Astrocyte (in vitro differentiated cells and primary cell): ENCODE data around the gene RYR2. TPM values are rescaled to one million over a fixed set of nuclear protein-coding genes. Genes with fewer than 3 reads are reported as not detected.

ENCODE experiments used
- DNase-seq: peaks from one replicate; pipeline ENCODE4 v3.0.0-alpha.2; 2010; ENCODE audit warnings: low read depth
- FAIRE-seq: peaks from 2 replicates; lab custom pipeline; 2011; peaks lifted over from hg19 to GRCh38; lab: Jason Lieb, UNC
- H2AFZ ChIP-seq: 2 replicates; pipeline ENCODE4 v1.6.0; 2012; ENCODE audit warnings: low read depth, low read length, inconsistent platforms
- H3K27ac ChIP-seq: 2 replicates; pipeline ENCODE4 v1.5.1; 2011; ENCODE audit warnings: low read depth, low read length, inconsistent platforms
- H3K27me3 ChIP-seq: 2 replicates; pipeline ENCODE4 v1.6.0; 2011; ENCODE audit warnings: low read length, inconsistent platforms; ENCODE audit not compliant: insufficient read depth
- H3K36me3 ChIP-seq: 2 replicates; pipeline ENCODE4 v1.5.1; 2011; ENCODE audit warnings: low read length, inconsistent platforms; ENCODE audit not compliant: insufficient read depth
- H3K4me1 ChIP-seq: 2 replicates; pipeline ENCODE4 v1.5.1; 2011; ENCODE audit warnings: low read length, inconsistent platforms; ENCODE audit not compliant: insufficient read depth
- H3K4me2 ChIP-seq: 2 replicates; pipeline ENCODE4 v1.6.0; 2012; ENCODE audit warnings: low read length, inconsistent platforms
- H3K4me3 ChIP-seq: 2 replicates; pipeline ENCODE4 v1.5.1; 2011; ENCODE audit warnings: low read depth, mild to moderate bottlenecking, low read length, inconsistent platforms; ENCODE audit not compliant: insufficient read depth
- H3K79me2 ChIP-seq: 2 replicates; pipeline ENCODE4 v1.6.0; 2012; ENCODE audit warnings: mild to moderate bottlenecking, low read length, inconsistent platforms; ENCODE audit not compliant: insufficient read depth
- H3K9ac ChIP-seq: 2 replicates; pipeline ENCODE4 v1.6.0; 2012; ENCODE audit warnings: mild to moderate bottlenecking, low read length, inconsistent platforms
- H3K9me3 ChIP-seq: 2 replicates; pipeline ENCODE4 v1.5.1; 2012; ENCODE audit warnings: low read depth, mild to moderate bottlenecking, low read length, inconsistent platforms; ENCODE audit not compliant: insufficient read depth
- H4K20me1 ChIP-seq: 2 replicates; pipeline ENCODE4 v1.6.0; 2012; ENCODE audit warnings: low read length, inconsistent platforms; ENCODE audit not compliant: insufficient read depth
- H3K27ac Mint-ChIP-seq: one replicate; pipeline ENCODE4 v1.8.0; 2021; ENCODE audit warnings: mild to moderate bottlenecking, mixed read lengths; ENCODE audit not compliant: unreplicated experiment
- H3K27me3 Mint-ChIP-seq: one replicate; pipeline ENCODE4 v1.8.0; 2021; ENCODE audit warnings: low read depth, mixed read lengths; ENCODE audit not compliant: unreplicated experiment
- H3K36me3 Mint-ChIP-seq: one replicate; pipeline ENCODE4 v1.8.0; 2021; ENCODE audit warnings: low read depth, mixed read lengths; ENCODE audit not compliant: unreplicated experiment
- H3K4me1 Mint-ChIP-seq: one replicate; pipeline ENCODE4 v1.8.0; 2021; ENCODE audit warnings: low read depth, mixed read lengths; ENCODE audit not compliant: unreplicated experiment
- H3K4me3 Mint-ChIP-seq: one replicate; pipeline ENCODE4 v1.8.0; 2021; ENCODE audit warnings: mild to moderate bottlenecking, moderate library complexity, mixed read lengths; ENCODE audit not compliant: unreplicated experiment
- H3K9me3 Mint-ChIP-seq: one replicate; pipeline ENCODE4 v1.8.0; 2021; ENCODE audit warnings: mild to moderate bottlenecking, mixed read lengths; ENCODE audit not compliant: unreplicated experiment
- CTCF ChIP-seq: IDR thresholded peaks from 2 replicates; pipeline ENCODE4 v1.5.1; 2011; ENCODE audit warnings: low read depth, mild to moderate bottlenecking, inconsistent platforms, low read length, moderate library complexity; ENCODE audit not compliant: insufficient read depth
- EZH2 ChIP-seq: IDR thresholded peaks from 2 replicates; pipeline ENCODE4 v1.6.1; 2012; ENCODE audit warnings: mild to moderate bottlenecking, low read length, inconsistent platforms; ENCODE audit not compliant: insufficient read depth
- total RNA-seq: library from RNA; stranded (reverse); gene quantifications from 2 replicates; pipeline ENCODE4 v1.2.1, GENCODE V29; 2021

The RYR2 gene
- total RNA-seq, 1 donor from 2014 or later: 0.30 TPM

GRCh38 chr1:237282208-237282783 lies 240.3 kb downstream of the RYR2 start:
- H3K4me3 ChIP-seq: no peak overlapping the region
- Mint-ChIP-seq H3K27ac (no peak overlapping the region), H3K9me3 (no peaks in the 10 kb centered on the region), H3K4me3 (no peak overlapping the region), H3K27me3 (no peaks in the 10 kb centered on the region), H3K4me1 (no peaks in the 10 kb centered on the region), H3K36me3 (no peaks in the 10 kb centered on the region)
- H3K27me3 ChIP-seq: no peaks in the 10 kb centered on the region
- TF ChIP-seq EZH2: no peak
- no peak overlapping the region for H3K4me2 ChIP-seq
- no peaks in the 10 kb centered on the region for H4K20me1 ChIP-seq
- H3K9me3 ChIP-seq: no peaks in the 10 kb centered on the region
- H3K79me2 ChIP-seq: no peaks in the 10 kb centered on the region
- H3K4me1 ChIP-seq: no peaks in the 10 kb centered on the region
- no peaks in the 10 kb centered on the region for H3K36me3 ChIP-seq
- no peak overlapping the region for H2AFZ ChIP-seq
- no peak for FAIRE-seq
- no peak overlapping the region for H3K9ac ChIP-seq
- no peak overlapping the region for H3K27ac ChIP-seq
- no peak for DNase-seq

- Histone ChIP-seq H3K9ac (no peak overlapping the region), H2AFZ (no peak overlapping the region), H3K36me3 (no peaks in the 10 kb centered on the region), H3K27ac (no peak overlapping the region), H4K20me1 (no peaks in the 10 kb centered on the region), H3K4me1 (no peaks in the 10 kb centered on the region), H3K4me3 (no peak overlapping the region), H3K27me3 (no peaks in the 10 kb centered on the region), H3K9me3 (no peaks in the 10 kb centered on the region), H3K4me2 (no peak overlapping the region), H3K79me2 (no peaks in the 10 kb centered on the region)
- Mint-ChIP-seq H3K9me3 (no peaks in the 10 kb centered on the region), H3K36me3 (no peaks in the 10 kb centered on the region), H3K27ac (no peak overlapping the region), H3K4me3 (no peak overlapping the region), H3K4me1 (no peaks in the 10 kb centered on the region), H3K27me3 (no peaks in the 10 kb centered on the region)
- FAIRE-seq: no peak
- TF ChIP-seq CTCF (no peak), EZH2 (no peak)
- DNase-seq: no peak
Observed at GRCh38 chr1:237287876-237288521, 246.0 kb downstream of the RYR2 start.

- Histone ChIP-seq H3K4me3 (no peak overlapping the region), H3K27ac (no peak overlapping the region), H3K9me3 (no peaks in the 10 kb centered on the region), H3K27me3 (no peaks in the 10 kb centered on the region), H3K79me2 (no peaks in the 10 kb centered on the region), H2AFZ (no peak overlapping the region), H3K36me3 (no peaks in the 10 kb centered on the region), H3K4me2 (no peak overlapping the region), H3K9ac (no peak overlapping the region), H4K20me1 (no peaks in the 10 kb centered on the region), H3K4me1 (no peaks in the 10 kb centered on the region)
- no peak for TF ChIP-seq CTCF
- no peak for TF ChIP-seq EZH2
- Mint-ChIP-seq H3K27me3 (no peaks in the 10 kb centered on the region), H3K9me3 (no peaks in the 10 kb centered on the region), H3K36me3 (no peaks in the 10 kb centered on the region), H3K4me3 (no peak overlapping the region), H3K27ac (no peak overlapping the region), H3K4me1 (no peaks in the 10 kb centered on the region)
- FAIRE-seq (no peak), DNase-seq (no peak)
Observed at GRCh38 chr1:237293804-237294203, 251.8 kb downstream of the RYR2 start.
